Limb (tissue), 2 donors: ENCODE measurements around the gene DHDDS.
A peak's percentile ranks its signal among the peaks of the same experiment; 100 is the strongest.

Experiments
- DNase-seq, 2 donors: peaks; one replicate each; pipeline ENCODE4 v3.0.0-alpha.2; 2016; ENCODE audit errors: extremely low spot score in 2 of 2

The DHDDS gene

GRCh38 chr1:26417111-26417759 lies 14.9 kb upstream of the DHDDS start:
- DNase-seq, result peak; percentile 32 to 82

- no peak for DNase-seq
These were observed 13.2 kb upstream of the DHDDS start for GRCh38 chr1:26418865-26419349.

- DNase-seq, result no peak
These were observed 12.6 kb upstream of the DHDDS start for GRCh38 chr1:26419494-26419893.

- DNase-seq, result no peak
These were observed 2.4 kb upstream of the DHDDS start for GRCh38 chr1:26429721-26430120.

- no peak for DNase-seq
These were observed 672 bp downstream of the DHDDS start for GRCh38 chr1:26432793-26433192.

- no peak for DNase-seq
These were observed 2.1 kb downstream of the DHDDS start for GRCh38 chr1:26434161-26434752.

GRCh38 chr1:26438041-26438440 lies 5.9 kb downstream of the DHDDS start:
- DNase-seq, result no peak

GRCh38 chr1:26440259-26440658 lies 8.1 kb downstream of the DHDDS start:
- DNase-seq, result no peak

- DNase-seq, result no peak
These were observed 17.7 kb downstream of the DHDDS start for GRCh38 chr1:26449868-26450267.

- DNase-seq, result no peak
These were observed 18.8 kb downstream of the DHDDS start for GRCh38 chr1:26450908-26451307.

GRCh38 chr1:26452459-26453183 lies 20.5 kb downstream of the DHDDS start:
- DNase-seq, result no peak

GRCh38 chr1:26459148-26459547 lies 27.0 kb downstream of the DHDDS start:
- no peak for DNase-seq

- DNase-seq, result no peak
These were observed 27.5 kb downstream of the DHDDS start for GRCh38 chr1:26459573-26460031.

GRCh38 chr1:26468911-26469310 lies 36.8 kb downstream of the DHDDS start:
- DNase-seq, result no peak

- no peak for DNase-seq
These were observed 37.4 kb downstream of the DHDDS start for GRCh38 chr1:26469558-26469957.

- DNase-seq, result no peak
These were observed 38.9 kb downstream of the DHDDS start for GRCh38 chr1:26470878-26471497.

- peak in 1 of 2 donors; percentile 45 for DNase-seq
These were observed 39.6 kb downstream of the DHDDS start for GRCh38 chr1:26471498-26472319.

- DNase-seq, result peak; percentile 92 to 95
These were observed 40.3 kb downstream of the DHDDS start, which contains the start of gene HMGN2 for GRCh38 chr1:26472320-26472900. Gene HMGN2 (plus strand): TSS chr1:26472440. CDS start chr1:26472613, 173 bp downstream.

- DNase-seq, result peak; percentile 95 to 96
These were observed 41.1 kb downstream of the DHDDS start for GRCh38 chr1:26472901-26473845.
